Activated CD8-positive, alpha-beta T cell treated with anti-CD3 and anti-CD28 coated beads for 36 hours (primary cell): ENCODE results near the gene PLXNB1. TPM values are rescaled to one million over a fixed set of nuclear protein-coding genes. Genes with fewer than 3 reads are reported as not detected.

ENCODE experiments used
- ATAC-seq: fragments of 200-7000 bp; cut with Tn5 transposase; one replicate; pipeline ENCODE4 v1.10.0; 2021; ENCODE audit warnings: mild to moderate bottlenecking, moderate library complexity
- CTCF ChIA-PET: fragments of 350-600 bp; sonication (Branson Sonifier 250); formaldehyde crosslinking; loops from one replicate; lab custom pipeline; 2021; ENCODE audit warnings: antibody characterized with exemption; lab: Charles Lee
- POLR2A ChIA-PET: fragments of 350-600 bp; sonication (Branson Sonifier 250); formaldehyde crosslinking; loops from one replicate; lab custom pipeline; 2021; ENCODE audit warnings: antibody characterized with exemption; lab: Charles Lee
- DNase-seq: peaks from one replicate; pipeline ENCODE4 v3.0.0-alpha.2; 2020
- H3K27ac Mint-ChIP-seq: one replicate; pipeline ENCODE4 v1.8.0; 2021; ENCODE audit warnings: mild to moderate bottlenecking, mixed read lengths
- H3K27me3 Mint-ChIP-seq: one replicate; pipeline ENCODE4 v1.8.0; 2021; ENCODE audit warnings: mixed read lengths
- H3K36me3 Mint-ChIP-seq: one replicate; pipeline ENCODE4 v1.8.0; 2021; ENCODE audit warnings: low read depth, mixed read lengths
- H3K4me1 Mint-ChIP-seq: one replicate; pipeline ENCODE4 v1.8.0; 2021; ENCODE audit warnings: low read depth, mixed read lengths
- H3K4me3 Mint-ChIP-seq: one replicate; pipeline ENCODE4 v1.8.0; 2021; ENCODE audit warnings: mild to moderate bottlenecking, moderate library complexity, mixed read lengths
- H3K9me3 Mint-ChIP-seq: one replicate; pipeline ENCODE4 v1.8.0; 2021; ENCODE audit warnings: mixed read lengths
- CTCF ChIP-seq: fragments of 200-600 bp; IDR thresholded peaks from one replicate; pipeline ENCODE4 v1.8.0; 2022; ENCODE audit warnings: antibody characterized with exemption, mild to moderate bottlenecking
- intact Hi-C: fragments of 100-400 bp; cut with micrococcal nuclease; formaldehyde crosslinking; loops from one replicate; pipeline ENCODE4 v1.10.0; 2022
- total RNA-seq, 2 experiments: library from RNA; stranded (reverse); gene quantifications; one replicate each; pipeline ENCODE4 v1.2.3, GENCODE V29; 2021

Gene PLXNB1
- total RNA-seq, 2 experiments from 2014 or later: 3.7 TPM

- ATAC-seq: peak; percentile 92
- H3K36me3 Mint-ChIP-seq: peaks cover 19% of the 10 kb centered on the region
- H3K9me3 Mint-ChIP-seq: no peaks in the 10 kb centered on the region
- H3K27me3 Mint-ChIP-seq: no peaks in the 10 kb centered on the region
- peaks cover 50% of the 10 kb centered on the region for H3K4me1 Mint-ChIP-seq
- TF ChIP-seq CTCF: peak; percentile 55
- CTCF ChIA-PET: interaction anchor here (0.6 to 4.9 kb wide), 21 partner anchors 9 to 285 kb away, joined by 3 to 35 read pairs (median 4); partner anchors contain the start of genes CCDC51, CDC25A, PFKFB4 and SLC26A6
- DNase-seq: peak; percentile 99
- peak overlapping the region; percentile 80 for H3K4me3 Mint-ChIP-seq
- intact Hi-C loops: loop anchor here (5.0 kb wide), 2 partner anchors 34 to 74 kb away; no protein-coding TSS in a partner anchor
- POLR2A ChIA-PET: interaction anchor here (0.6 to 3.6 kb wide), 22 partner anchors 8 to 556 kb away, joined by 3 to 12 read pairs (median 5); partner anchors contain the start of genes ATRIP, CCDC51, IMPDH2 and PFKFB4
- peak overlapping the region; percentile 96 for H3K27ac Mint-ChIP-seq
These were observed 43.2 kb upstream of the PLXNB1 start for GRCh38 chr3:48472923-48473616.

GRCh38 chr3:48472673-48472922 lies 42.7 kb upstream of the PLXNB1 start:
- peaks cover 50% of the 10 kb centered on the region for H3K4me1 Mint-ChIP-seq
- POLR2A ChIA-PET: interaction anchor here (0.6 to 3.6 kb wide), 23 partner anchors 8 to 557 kb away, joined by 3 to 12 read pairs (median 4); partner anchors contain the start of genes ATRIP, IMPDH2, PFKFB4 and SHISA5

GRCh38 chr3:48470286-48470685 lies 40.4 kb upstream of the PLXNB1 start:
- Mint-ChIP-seq H3K36me3 (peaks cover 46% of the 10 kb centered on the region), H3K9me3 (no peaks in the 10 kb centered on the region), H3K4me3 (peak overlapping the region; percentile 26), H3K27ac (peak overlapping the region; percentile 96), H3K27me3 (no peaks in the 10 kb centered on the region), H3K4me1 (peaks cover 54% of the 10 kb centered on the region)
- POLR2A ChIA-PET: interaction anchor here (0.5 to 1.9 kb wide), 11 partner anchors 8 to 79 kb away, joined by 3 to 8 read pairs (median 3); partner anchors contain the start of genes PLXNB1 and SHISA5
- intact Hi-C loops: loop anchor here (5.0 kb wide), 2 partner anchors 37 to 77 kb away; no protein-coding TSS in a partner anchor
- CTCF ChIA-PET: interaction anchor here (1.3 to 4.9 kb wide), 4 partner anchors 34 to 87 kb away, joined by 3 to 35 read pairs (median 5); partner anchors contain the start of gene PFKFB4
- ATAC-seq: no peak
- TF ChIP-seq CTCF: no peak
- DNase-seq: no peak

More at GRCh38 chr3:48472673-48472922, 42.7 kb upstream of the PLXNB1 start:
- TF ChIP-seq CTCF: no peak
- Mint-ChIP-seq H3K27ac (peak overlapping the region; percentile 96), H3K4me3 (peak overlapping the region; percentile 80), H3K9me3 (no peaks in the 10 kb centered on the region), H3K27me3 (no peaks in the 10 kb centered on the region), H3K36me3 (peaks cover 23% of the 10 kb centered on the region)
- intact Hi-C loops: loop anchor here (5.0 kb wide), 2 partner anchors 35 to 75 kb away; no protein-coding TSS in a partner anchor
- CTCF ChIA-PET: interaction anchor here (0.7 to 4.9 kb wide), 14 partner anchors 10 to 163 kb away, joined by 3 to 35 read pairs (median 6); partner anchors contain the start of genes CCDC51, PFKFB4, SLC26A6 and TMA7
- no peak for ATAC-seq
- DNase-seq: no peak

GRCh38 chr3:48469046-48469915 lies 39.4 kb upstream of the PLXNB1 start:
- peaks cover 51% of the 10 kb centered on the region for H3K4me1 Mint-ChIP-seq
- ChIA-PET CTCF (interaction anchor here (1.3 to 4.9 kb wide), 6 partner anchors 33 to 166 kb away, joined by 4 to 35 read pairs (median 6); partner anchors contain the start of genes PFKFB4 and SLC26A6), POLR2A (interaction anchor here (0.7 to 4.2 kb wide), 10 partner anchors 9 to 88 kb away, joined by 3 to 32 read pairs (median 3); partner anchors contain the start of genes ATRIP, PFKFB4 and SHISA5)
- peak overlapping the region; percentile 96 for H3K27ac Mint-ChIP-seq
- ATAC-seq (no peak), DNase-seq (no peak)
- intact Hi-C loops: no loop called here
- peak overlapping the region; percentile 46 for H3K4me3 Mint-ChIP-seq
- peaks cover 46% of the 10 kb centered on the region for H3K36me3 Mint-ChIP-seq
- no peaks in the 10 kb centered on the region for H3K9me3 Mint-ChIP-seq
- no peaks in the 10 kb centered on the region for H3K27me3 Mint-ChIP-seq
- TF ChIP-seq CTCF: no peak
